GM21576 (cell line): ENCODE results near the gene KLHL1.

ENCODE experiments used
- ATAC-seq: cut with Tn5 transposase; IDR thresholded peaks from one replicate; pipeline ENCODE4 v1.9.1; 2021; ENCODE audit warnings: mild to moderate bottlenecking, moderate library complexity; ENCODE audit not compliant: unreplicated experiment

Gene KLHL1

GRCh38 chr13:69879936-69880335 lies 228.3 kb downstream of the KLHL1 start:
- ATAC-seq: no peak

DNA sequence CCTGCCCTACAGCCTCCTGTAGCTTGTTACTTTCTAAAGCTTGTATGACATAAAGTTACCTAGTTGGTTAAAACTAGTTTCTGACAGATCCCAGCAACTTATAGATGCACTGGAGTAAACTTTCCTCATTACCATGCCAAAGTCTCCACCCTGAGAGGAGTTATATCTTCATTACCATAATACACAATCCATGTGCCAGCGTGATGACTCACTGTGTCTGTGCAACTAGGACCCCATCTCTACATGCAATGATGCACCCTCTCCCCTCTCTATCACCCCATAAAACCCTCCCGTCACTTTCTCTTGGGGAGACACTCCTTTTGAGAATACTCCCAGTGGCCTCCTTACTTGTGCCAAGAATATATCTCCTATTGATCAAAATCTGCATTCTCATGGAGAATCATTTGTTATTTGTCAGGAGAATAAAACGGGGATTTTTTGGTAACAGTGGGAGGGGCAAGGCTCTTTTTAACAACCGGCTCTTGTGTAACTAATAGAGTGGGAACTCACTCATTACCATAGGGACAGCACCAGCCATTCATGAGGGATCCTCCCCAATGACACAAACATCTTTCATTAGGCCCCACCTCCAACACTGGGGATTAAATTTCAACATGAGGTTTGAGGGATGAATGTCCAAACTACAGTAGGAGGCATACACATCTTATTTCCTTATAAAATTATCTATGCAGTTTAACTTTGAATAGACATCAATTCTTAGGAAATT lies 235.8 kb downstream of the KLHL1 start:
- ATAC-seq: no peak

DNA sequence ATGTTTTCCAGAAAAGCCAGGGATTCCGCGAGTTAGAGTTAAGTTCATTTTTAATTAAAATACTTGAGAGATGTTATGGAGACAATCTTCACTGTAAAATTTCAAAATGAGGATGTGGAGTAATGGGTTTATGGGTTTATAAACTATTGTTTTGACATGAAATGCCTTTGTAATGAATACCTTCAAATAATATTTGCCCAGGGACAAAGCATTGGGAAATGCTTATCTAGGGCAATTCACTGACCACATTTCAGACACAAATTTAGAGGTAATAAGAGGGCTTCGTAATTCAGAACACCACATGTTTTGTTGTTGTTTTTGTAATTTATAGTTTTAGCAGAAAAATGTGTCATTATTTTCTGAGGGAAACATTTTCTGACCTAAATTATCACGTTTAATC lies 241.7 kb downstream of the KLHL1 start:
- no peak for ATAC-seq

DNA sequence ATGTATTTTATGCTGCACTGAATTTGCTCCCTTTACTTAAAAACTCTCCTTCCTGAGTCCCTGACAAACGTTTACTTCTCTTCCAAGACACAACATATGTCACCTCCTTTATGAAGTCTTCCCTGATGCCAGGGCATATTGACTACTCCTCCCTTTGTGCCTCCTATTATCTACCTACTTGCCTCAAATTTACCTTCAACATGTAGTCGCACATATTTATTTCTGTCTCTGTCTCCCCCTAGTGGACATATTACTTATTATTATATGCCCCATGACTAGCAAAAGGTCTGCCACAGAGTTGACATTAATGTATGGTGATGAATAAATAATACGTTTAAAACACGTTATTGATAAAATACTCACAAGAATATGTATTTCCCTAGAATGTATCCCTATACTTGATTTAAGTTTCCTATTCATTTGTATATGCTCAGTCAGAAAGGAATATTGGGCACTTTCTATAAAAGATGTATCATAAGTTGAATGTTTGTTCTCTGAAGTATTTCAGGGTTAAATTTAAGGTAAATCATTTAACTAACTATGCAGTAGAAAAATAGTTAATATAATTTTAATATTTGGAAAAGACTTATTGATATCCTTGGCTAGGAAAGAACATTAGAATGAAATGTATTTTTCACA lies 250.9 kb downstream of the KLHL1 start:
- peak; percentile 93 for ATAC-seq

GRCh38 chr13:69856331-69856730 lies 251.9 kb downstream of the KLHL1 start:
- no peak for ATAC-seq

GRCh38 chr13:69828527-69828926 lies 279.7 kb downstream of the KLHL1 start:
- no peak for ATAC-seq

GRCh38 chr13:69820180-69820579 lies 288.1 kb downstream of the KLHL1 start:
- ATAC-seq: no peak

DNA sequence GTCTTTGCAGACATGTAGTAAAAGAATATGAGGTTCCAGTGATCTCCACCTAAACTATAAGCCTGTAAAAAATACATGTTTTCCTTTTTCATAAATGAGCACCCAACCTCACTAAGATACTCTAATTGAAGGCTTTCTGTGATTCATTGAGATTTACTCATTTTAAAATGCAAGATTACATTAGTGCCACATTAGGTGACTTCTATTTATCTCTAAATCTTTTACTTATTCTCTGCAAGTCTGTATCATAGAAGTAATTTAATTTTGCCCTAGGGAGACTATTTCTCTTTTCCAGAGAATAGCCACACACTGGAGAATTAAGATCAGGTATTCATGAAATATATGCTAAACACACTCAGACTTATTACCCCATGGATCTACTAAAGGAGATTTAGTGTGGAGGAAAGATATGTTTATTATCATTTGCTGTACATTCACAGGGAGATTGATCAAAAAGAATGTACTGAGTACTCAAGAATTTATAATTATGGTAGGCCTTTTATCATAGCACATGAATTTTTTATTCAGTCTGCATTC lies 290.9 kb downstream of the KLHL1 start:
- ATAC-seq: no peak

- no peak for ATAC-seq
These were observed 299.1 kb downstream of the KLHL1 start for GRCh38 chr13:69809152-69809551.

DNA sequence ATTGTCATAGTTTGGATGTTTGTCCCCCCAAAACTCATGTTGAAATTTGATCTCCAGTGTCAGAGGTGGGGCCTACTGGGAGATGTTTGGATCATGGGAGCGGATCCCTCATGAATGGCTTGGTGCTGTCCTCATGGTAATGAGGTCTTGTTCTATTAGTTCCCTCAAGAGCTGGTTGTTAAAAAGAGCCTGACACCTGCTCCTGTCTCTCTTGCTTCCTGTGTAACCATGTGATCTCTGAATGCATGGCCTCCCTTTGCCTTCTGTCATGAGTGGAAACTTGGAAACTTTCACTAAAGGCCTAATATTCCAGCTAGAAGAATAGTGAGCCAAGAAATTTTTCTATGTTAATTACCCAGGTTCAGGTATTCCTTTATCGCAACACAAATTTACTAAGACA lies 312.0 kb downstream of the KLHL1 start:
- no peak for ATAC-seq

DNA sequence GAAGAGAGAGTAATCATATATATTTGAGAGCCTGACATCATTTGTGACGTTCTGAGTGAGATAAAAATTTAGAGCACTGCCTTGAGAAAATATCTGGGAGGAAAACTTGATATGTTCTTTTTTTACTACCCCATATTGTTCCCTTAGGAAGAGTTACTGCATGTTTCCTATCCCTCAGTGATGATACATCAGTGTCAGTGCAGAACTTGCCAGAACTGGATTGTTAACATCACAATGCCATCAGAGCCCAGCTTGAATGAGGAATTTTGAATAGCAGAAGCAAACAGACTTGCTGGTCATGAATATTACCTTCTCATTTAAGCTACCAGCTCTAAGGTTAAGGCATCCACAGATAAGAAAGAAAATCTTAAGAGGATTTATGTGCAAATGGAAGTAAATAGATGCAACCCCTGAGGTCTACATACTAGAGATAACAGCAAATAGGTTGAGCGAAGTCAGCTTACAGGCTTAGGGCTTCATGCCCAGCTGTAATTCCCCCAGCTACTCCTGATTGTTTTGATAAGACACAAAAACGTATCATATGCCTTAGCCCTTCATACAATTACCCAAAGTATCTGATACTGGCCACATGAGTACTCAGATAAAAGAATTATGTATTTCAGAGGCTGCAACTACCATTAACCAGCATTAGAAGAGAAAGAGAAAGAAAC lies 314.3 kb downstream of the KLHL1 start:
- ATAC-seq: no peak

DNA sequence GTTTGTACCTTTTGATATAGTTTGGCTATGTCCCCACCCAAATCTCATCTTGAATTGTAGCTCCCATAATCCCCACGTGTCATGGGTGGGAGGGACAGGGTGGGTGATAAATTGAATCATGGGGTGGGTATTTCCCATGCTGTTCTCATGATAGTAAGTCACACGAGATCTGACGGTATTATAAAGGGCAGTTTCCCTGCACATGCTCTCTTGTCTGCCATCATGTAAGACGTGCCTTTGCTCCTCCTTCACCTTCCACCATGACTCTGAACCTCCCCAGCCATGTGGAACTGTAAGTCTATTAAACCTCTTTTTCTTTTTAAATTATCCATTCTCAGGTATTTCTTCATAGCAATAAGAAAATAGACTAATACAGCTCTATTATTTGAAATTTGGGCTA lies 331.3 kb downstream of the KLHL1 start:
- ATAC-seq: no peak

- no peak for ATAC-seq
These were observed 338.6 kb downstream of the KLHL1 start for GRCh38 chr13:69769608-69770007.

- no peak for ATAC-seq
These were observed 346.7 kb downstream of the KLHL1 start for GRCh38 chr13:69761581-69761980.

DNA sequence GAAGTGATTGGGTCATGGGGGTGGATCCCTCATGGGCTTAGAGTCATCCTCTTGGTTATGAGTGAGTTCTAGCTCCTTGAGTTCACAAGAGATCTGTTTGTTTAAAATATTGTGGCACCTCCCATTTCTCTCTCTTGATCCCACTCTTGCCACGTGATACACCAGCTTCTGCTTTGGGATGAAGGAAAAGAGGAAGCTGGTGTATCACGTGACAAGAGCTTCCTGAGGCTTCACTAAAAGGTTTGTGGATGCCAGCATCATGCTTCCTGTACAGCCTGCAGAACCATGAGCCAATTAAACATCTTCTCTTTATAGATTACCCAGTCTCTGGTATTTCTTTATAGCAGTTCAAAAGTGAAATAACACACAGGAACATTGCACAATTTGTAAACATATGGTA lies 353.2 kb downstream of the KLHL1 start:
- no peak for ATAC-seq

- ATAC-seq: no peak
These were observed 357.0 kb downstream of the KLHL1 start for GRCh38 chr13:69751259-69751658.

- no peak for ATAC-seq
These were observed 370.9 kb downstream of the KLHL1 start for GRCh38 chr13:69737129-69737935.

DNA sequence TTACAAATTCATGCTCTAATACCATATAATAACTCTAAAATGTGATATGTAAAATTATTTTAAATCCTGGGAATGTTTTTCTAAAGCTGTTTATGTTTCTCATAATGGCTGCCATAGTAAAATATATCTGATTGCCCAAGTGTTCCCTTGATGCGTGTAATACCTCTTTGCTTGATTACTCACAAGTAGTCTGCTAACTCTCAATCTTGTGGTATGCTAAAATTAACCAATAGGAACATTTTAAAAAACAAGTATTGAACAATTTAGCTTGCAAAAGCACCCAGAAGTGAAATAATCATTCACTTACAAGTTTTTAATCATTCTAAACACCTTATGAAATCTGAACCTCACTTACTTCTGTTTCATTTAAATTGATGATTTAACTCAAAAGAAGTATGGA lies 386.6 kb downstream of the KLHL1 start:
- ATAC-seq: no peak

- ATAC-seq: no peak
These were observed 387.8 kb downstream of the KLHL1 start for GRCh38 chr13:69720278-69720983.

DNA sequence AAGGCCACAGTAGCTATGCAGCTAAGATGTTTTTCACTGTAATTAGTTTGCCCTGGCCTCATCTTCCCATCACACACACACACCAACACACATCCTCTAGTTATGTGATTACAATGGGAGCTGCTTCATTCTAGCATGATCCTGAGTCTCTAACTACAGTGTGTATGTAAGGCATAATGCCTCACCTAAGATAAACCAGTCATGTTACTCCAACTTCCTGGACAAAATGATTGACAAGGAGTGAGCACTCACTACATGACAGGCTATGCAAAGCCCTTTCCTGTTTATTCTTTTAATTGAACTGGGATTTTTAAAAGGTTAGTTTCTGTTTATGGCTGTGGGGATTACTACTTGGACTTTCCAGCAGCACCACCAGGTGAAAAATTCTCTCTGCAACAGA lies 401.4 kb downstream of the KLHL1 start:
- ATAC-seq: no peak
